ENCODE data around the gene ITPR1. TPM values are rescaled to one million over a fixed set of nuclear protein-coding genes. Genes with fewer than 3 reads are reported as not detected.
A peak's percentile ranks its signal among the peaks of the same experiment; 100 is the strongest.

The ITPR1 gene
- total and polyA plus RNA-seq, 2 of the 4 experiments (the other 2 are of a cell fraction) = 1.8 to 5.7 TPM

- no peak overlapping the region for H2BK5ac ChIP-seq (ENCODE audit: low read depth, low read length, poor library complexity, severe bottlenecking)
- H3K23ac ChIP-seq (ENCODE audit: low read depth, low read length) = no peak overlapping the region
- no peak for DNase-seq
- TF ChIP-seq CEBPB (IDR thresholded peaks at IDR 0.05; ENCODE audit: low read depth, low read length) = peak; percentile 18; the same call in 1 of the 2 replicates
- no peak for TF ChIP-seq BHLHE40 (IDR thresholded peaks at IDR 0.05; ENCODE audit: low read depth, low read length)
- no peak overlapping the region for H3K14ac ChIP-seq (replicated peaks; ENCODE audit: low read depth, low read length)
- H3K56ac ChIP-seq (ENCODE audit: extremely low read depth, insufficient read depth, low read length) = no peak overlapping the region
- ChIA-PET POLR2A (ENCODE audit: unreplicated experiment) (no interaction called here), CTCF (interaction anchor here (1.1 kb wide), 1 partner anchor 143 kb away, joined by 3 read pairs; no protein-coding TSS in a partner anchor)
- H3K9me1 ChIP-seq (ENCODE audit: insufficient read depth, low read length) = peaks cover 8% of the 10 kb centered on the region
- H3K36me3 ChIP-seq (ENCODE audit: control insufficient read depth, insufficient read depth, low read length) = no peaks in the 10 kb centered on the region
- in situ Hi-C loops (cut with MboI; ENCODE audit: low sequenced_read_pairs) (no loop called here), dilution Hi-C loops (cut with HindIII; ENCODE audit: low sequenced_read_pairs, unreplicated experiment) (no loop called here), intact Hi-C loops (cut with micrococcal nuclease) (no loop called here)
- WGBS, 2 experiments (ENCODE audit: extremely low coverage in 2 of 2, insufficient read length in 1 of 2) = no CpG with 5 or more reads among the region's 1 CpG
- no peak overlapping the region for H3K4ac ChIP-seq (ENCODE audit: low read depth, low read length)
- no peak overlapping the region for H2AFZ ChIP-seq (replicated peaks; ENCODE audit: low read length, poor library complexity)
- no peaks in the 10 kb centered on the region for H3K27me3 ChIP-seq (ENCODE audit: control insufficient read depth, insufficient read depth, low read length)
- ATAC-seq (ENCODE audit: low read depth) = no peak
- no peak overlapping the region for H2BK120ac ChIP-seq (ENCODE audit: low read depth, low read length)
- peaks cover 4% of the 10 kb centered on the region for H3K9me3 ChIP-seq (ENCODE audit: control insufficient read depth, insufficient read depth, low read length)
- H3K4me2 ChIP-seq (ENCODE audit: low read depth, low read length) = no peak overlapping the region
- no peak overlapping the region for H3K4me3 ChIP-seq (ENCODE audit: insufficient read depth, low read depth, low read length)
- no peaks in the 10 kb centered on the region for H3K79me1 ChIP-seq (ENCODE audit: low read depth in 1 of 2, low read length in 2 of 2)
- no peak overlapping the region for H3K27ac ChIP-seq (ENCODE audit: insufficient read depth, low read length)
- no peak overlapping the region for H2BK15ac ChIP-seq (ENCODE audit: low read depth, low read length)
- peaks cover 6% of the 10 kb centered on the region for H3K4me1 ChIP-seq (ENCODE audit: control insufficient read depth, insufficient read depth, low read length)
- no peaks in the 10 kb centered on the region for H4K20me1 ChIP-seq (ENCODE audit: insufficient read depth, low read length)
- H2AK9ac ChIP-seq (replicated peaks; ENCODE audit: low read depth, low read length, poor library complexity) = no peak overlapping the region
- H4K8ac ChIP-seq (ENCODE audit: low read depth in 2 of 2, low read length in 2 of 2) = no peak overlapping the region
- H2AK5ac ChIP-seq (ENCODE audit: low read depth, low read length) = no peak overlapping the region
- H4K5ac ChIP-seq (ENCODE audit: low read depth, low read length) = no peak overlapping the region
- no peak overlapping the region for H3K18ac ChIP-seq (ENCODE audit: low read depth, low read length)
- H2BK20ac ChIP-seq (ENCODE audit: low read depth, low read length) = no peak overlapping the region
- H4K91ac ChIP-seq (ENCODE audit: insufficient read depth, low read depth, low read length) = no peak overlapping the region
- BruUV-seq (replicated peaks) = no TSS peak
- H3K9ac ChIP-seq (ENCODE audit: low read depth, low read length) = no peak overlapping the region
Observed at GRCh38 chr3:4864503-4864902, 371.4 kb downstream of the ITPR1 start.
